Regular cardiac myocyte (primary cell): ENCODE data around the gene ITFG2. TPM values are rescaled to one million over a fixed set of nuclear protein-coding genes. Genes with fewer than 3 reads are reported as not detected.

ENCODE experiments used
- total RNA-seq: library from RNA; depleted of rRNA; stranded (reverse); fragments of >200 nt; gene quantifications from 2 replicates; pipeline ENCODE4 v1.2.3, GENCODE V29; 2014

The ITFG2 gene
- total RNA-seq, result 9.6 and 15.9 TPM in 2 replicates

DNA sequence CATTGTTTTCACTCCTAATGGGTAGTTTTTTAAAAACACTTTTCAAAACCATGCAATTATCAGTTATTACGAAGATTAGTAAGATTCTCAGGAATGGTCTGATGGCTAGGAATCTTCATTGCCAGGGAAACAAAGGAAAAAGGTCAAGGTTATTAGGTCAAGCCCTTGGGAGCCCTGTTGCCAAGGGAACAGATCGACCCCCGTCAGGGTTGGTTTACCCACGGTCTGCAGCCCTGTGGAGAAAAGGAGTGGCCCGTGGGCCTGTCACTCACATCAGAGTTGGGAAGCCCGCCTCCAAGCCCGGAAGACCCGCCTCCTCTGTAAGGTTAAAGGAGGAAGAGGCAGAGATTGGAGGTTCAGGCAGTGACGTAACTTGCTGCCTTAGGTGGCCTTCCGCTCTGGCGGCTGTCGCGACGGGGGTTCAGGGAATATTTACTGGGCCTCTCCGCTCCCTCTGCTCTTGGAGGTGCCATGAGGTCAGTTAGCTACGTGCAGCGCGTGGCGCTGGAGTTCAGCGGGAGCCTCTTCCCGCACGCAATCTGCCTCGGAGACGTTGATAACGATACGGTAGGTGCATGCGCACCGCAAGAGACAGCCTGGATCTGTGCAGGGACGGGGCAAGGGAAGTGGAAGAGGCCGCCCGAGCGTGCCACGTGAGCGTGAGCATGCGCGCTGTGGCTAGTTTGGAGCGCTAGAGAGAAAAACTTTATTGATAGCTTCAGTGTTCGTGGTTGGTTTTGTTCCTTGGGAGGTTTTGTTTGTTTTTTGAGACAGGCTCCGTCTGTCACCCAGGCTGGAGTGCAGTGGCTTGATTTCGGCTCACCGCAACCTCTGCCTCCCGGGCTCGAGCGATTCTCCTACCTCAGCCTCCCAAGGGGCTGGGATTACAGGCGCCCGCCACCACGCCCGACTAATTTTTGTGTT lies at the start of gene ITFG2:
Gene ITFG2, plus strand, starts transcription at position 379 of the 924 bp plus-strand sequence. Its CDS starts 93 bp downstream, at position 472.

DNA sequence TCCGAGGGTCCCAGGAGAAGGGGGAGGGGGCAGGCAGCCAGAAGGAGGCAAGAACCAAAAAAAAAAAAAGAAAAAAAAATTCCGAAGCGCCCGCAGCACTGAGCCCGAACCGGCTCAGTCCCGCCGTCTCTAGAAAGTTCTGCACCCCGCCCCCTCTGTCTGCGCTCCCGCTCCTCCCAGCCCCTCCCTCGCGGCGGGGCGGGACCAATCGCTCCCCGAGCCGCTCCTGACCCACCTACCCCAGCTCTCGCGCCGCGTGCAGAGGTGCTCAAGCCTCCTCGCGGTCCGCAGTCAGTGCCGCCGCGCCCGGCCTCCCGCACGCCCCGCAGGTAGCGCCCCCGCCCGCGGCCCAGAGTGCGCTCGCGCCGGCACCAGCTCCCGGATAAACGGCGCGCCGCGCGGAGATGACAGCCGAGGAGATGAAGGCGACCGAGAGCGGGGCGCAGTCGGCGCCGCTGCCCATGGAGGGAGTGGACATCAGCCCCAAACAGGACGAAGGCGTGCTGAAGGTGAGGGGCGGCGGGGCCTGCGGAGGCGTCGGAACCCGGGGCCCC lies 17.7 kb upstream of the ITFG2 start, which contains the start of gene FKBP4:
Gene FKBP4, plus strand, starts transcription at position 235 of the 554 bp plus-strand sequence. Its CDS starts 170 bp downstream, at position 405.

DNA sequence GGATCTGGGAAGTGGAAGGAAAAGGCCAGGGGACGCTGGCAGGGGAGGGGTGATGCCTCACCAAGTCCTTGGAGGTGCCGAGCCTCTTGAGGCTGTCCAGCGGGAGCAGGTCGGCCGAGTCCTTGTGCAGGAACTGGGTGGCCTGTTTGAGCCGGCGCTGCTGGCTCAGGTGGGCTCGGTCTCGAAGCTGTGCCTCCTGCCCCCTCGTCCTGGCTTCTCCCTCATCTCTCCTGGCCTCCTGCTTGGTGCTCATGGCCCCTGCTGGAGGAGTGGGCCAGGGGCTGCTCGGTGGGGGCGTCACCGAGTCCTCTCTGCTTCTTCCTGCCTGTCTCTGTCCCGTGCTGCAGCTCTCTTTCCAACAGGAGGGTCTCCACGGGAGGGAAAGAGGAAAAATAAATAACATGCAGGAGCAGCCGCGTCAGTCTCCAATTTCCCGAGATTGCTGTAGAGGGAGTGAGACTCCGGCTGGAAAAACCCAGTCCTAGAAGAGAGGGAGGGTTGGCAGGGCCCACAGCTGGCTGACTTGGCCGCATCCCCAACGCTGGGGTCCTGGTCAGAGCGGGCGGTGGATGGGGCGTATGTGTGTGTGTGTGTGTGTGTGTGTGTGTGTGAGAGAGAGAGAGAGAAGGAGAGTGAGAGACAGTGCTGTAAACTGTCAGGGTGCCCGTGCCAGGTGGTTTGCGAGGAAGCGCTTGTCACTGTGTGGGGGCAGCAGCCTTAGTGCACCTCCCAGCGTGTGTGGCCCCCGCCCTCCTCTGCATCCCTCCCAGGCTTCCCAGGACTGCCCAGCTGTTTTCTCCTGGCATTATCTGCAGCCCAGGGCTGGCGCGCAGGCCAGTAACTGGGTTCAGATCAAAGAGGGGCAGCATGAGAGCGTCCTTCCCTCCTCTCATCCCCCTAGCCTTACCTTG lies 22.4 kb downstream of the ITFG2 start, which contains the start of gene NRIP2:
Gene NRIP2, minus strand, starts transcription at position 455 of the 911 bp plus-strand sequence. Its CDS starts 52 bp downstream, at position 403.

GRCh38 chr12:2857021-2857431 lies 44.6 kb downstream of the ITFG2 start, which contains the start of gene TEX52:
TSS of gene TEX52 (minus strand) at chr12:2857039. CDS start at chr12:2857026, 13 bp downstream.

Other genes starting within 250 kb of the ITFG2 start
- gene FKBP4, start 17.7 kb upstream of the ITFG2 start, total RNA-seq, result 69.6 and 137 TPM in 2 replicates
- under 0.01 and 0.28 TPM in 2 replicates for gene NRIP2, start 22.4 kb downstream of the ITFG2 start, total RNA-seq
- not detected in 2 replicates for gene TEX52, start 44.4 kb downstream of the ITFG2 start, total RNA-seq
- gene FOXM1, start 64.5 kb downstream of the ITFG2 start, total RNA-seq, result 0.28 and 12.5 TPM in 2 replicates
- gene RHNO1, start 64.6 kb downstream of the ITFG2 start, total RNA-seq, result 15.8 and 21.9 TPM in 2 replicates
- gene TULP3, start 78.2 kb downstream of the ITFG2 start, total RNA-seq, result 15.7 and 16.9 TPM in 2 replicates
- gene TEAD4, start 146.7 kb downstream of the ITFG2 start, total RNA-seq, result 3.4 and 16.7 TPM in 2 replicates